ENCODE results near the gene TMEM190.
"Not testable (repeated sequence)": the region's sequence is repeated elsewhere in the genome, so short reads cannot be mapped to it uniquely, and the experiment has no call there.

TMEM190 gene

GRCh38 chr19:55391702-55392615 lies 15.3 kb downstream of the TMEM190 start:
- DNase-seq, result no peak

DNA sequence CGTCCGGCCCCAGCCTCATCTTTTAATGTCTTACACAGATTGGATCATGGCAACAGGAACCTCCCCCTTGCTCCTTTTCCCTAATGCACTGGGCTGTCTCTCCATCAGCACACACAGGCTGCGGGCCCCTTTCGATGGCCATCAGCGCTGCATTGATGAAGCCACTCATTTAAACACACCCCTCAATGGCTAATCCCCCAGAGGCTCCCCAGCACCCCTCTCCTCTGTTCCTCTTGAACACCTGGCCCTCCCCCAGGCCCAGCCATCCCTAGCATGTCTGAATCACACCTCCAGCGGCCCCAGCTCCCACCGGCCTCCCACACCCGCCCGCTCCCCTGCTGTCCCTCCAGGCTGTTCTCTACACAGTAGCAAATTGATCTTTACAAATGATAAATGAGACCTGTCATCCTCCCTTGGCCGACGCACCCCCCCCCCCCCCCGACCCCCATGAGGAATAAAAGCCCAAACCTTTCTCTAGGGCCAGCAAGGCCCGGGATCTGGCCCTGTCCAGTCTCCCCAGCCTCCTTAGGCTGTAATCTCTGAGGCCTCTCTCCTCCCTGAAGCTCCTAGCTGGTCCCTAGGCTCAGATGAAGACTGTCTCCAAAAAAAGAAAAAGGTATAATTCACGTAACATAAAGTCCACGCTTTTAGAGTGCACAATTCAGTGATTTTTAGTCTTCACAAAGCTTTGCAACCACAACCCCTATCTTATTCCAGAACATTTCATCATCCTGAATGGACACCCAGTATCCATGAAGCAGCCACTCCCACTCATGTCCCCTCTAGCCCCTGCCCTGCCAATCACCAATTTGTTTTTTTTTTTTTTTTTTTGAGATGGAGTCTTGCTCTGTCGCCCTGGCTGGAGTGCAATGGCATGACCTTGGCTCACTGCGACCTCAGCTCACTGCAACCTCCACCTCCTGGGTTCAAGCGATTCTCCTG lies 16.5 kb downstream of the TMEM190 start:
- no peak for DNase-seq

GRCh38 chr19:55398200-55398925 lies 21.7 kb downstream of the TMEM190 start:
- no peak for DNase-seq

DNA sequence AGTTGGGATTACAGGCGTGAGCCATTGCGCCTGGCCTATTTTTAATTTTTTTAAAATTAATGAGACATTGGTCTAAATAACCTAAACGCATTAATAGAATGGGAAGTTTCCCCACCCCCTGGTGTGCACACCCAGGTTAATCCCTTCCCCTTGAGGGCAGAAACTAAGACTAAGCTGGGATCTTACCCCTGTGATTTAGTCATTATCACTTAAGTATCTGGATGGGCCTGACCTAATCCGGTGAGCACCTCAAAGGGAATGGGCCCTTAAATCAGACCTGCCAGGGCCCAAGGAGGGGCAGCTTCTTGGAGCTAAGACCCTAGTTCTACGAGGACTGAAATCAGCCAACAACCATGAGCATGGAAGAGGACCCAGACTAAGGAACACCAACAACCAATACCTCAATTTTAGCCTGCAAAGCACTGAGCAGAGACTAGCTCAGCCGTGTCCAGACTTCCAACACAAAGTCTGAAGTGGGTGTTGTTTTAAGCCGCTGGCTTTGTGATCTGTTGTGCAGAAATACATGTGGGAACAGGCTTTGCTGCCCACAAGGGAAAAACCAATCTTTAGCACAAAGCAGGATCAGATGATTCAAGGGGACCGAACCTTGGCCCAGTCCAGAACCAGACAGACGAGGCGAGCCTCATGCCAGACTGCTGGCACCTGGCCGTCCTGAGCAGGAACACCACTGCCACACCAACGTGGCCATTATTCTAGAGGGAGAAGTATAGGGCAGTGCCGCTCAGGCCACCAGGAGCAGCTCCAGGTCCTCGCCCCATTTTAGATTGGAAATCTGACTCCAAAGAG lies 23.9 kb downstream of the TMEM190 start:
- DNase-seq, result no peak

GRCh38 chr19:55401390-55401789 lies 24.8 kb downstream of the TMEM190 start:
- not testable (repeated sequence) for DNase-seq

DNA sequence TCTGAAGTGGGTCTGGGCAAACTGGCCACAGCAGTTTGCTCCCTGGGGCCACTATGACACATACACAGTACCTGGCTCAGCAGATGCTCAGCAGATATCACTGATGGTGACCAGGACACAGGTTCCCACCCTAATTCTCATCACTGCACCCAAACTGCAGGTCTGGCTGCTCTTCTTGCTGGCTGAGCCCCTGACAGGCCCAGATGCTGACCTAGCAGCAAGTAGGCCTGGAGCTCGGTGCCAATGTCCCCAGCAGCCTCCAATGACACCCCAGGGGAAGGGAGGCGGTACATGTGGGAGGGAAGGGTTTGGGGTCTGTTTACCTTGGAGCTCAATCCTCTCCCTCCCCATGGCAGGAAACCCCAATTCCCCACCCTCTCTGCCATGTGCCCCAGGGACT lies 25.9 kb downstream of the TMEM190 start:
- no peak for DNase-seq

GRCh38 chr19:55405638-55406037 lies 29.0 kb downstream of the TMEM190 start:
- DNase-seq, result no peak

- DNase-seq, result no peak
Measured at GRCh38 chr19:55406091-55406825, 29.6 kb downstream of the TMEM190 start.

DNA sequence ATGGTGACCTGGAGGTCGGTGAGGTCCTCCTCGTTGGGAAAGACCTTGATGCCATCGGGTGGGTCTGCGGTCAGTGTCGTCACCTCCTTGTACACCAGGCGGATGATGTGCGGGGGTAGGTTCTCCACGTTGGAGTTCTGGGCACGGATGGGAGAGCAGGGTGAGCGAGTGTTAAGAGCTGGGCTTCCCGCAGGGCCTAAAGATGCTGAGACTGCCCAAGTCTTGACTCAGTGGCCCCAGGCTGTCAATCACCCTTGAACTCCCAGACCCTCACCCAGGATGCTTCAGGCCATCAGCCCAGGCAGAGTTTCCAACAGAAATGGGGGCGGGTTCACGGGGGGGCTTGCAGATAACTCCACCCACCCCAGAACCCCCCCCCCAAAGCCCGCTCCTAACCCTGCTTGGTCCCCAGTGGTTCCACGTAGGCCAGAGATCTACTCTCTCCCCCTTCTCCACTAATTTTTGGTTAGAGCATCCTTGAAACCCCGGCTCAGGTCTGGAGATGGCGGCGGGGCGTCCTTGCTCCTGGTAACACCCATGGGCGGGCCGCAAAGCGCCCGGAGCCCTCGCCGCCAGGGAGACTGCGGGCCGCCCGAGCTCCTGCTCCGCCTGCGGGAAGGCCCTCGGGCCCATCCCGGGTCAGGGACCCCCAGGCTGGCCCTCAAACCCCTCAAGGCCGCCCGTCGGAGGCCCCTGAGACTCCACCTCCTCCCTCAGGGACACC lies 30.4 kb downstream of the TMEM190 start:
- DNase-seq, result peak; percentile 56

- not testable (repeated sequence) for DNase-seq
Measured at GRCh38 chr19:55407550-55407799, 30.8 kb downstream of the TMEM190 start, which contains the start of gene UBE2S. Gene UBE2S, minus strand, starts transcription at chr19:55407788. Its CDS starts 199 bp downstream, at chr19:55407589.

DNA sequence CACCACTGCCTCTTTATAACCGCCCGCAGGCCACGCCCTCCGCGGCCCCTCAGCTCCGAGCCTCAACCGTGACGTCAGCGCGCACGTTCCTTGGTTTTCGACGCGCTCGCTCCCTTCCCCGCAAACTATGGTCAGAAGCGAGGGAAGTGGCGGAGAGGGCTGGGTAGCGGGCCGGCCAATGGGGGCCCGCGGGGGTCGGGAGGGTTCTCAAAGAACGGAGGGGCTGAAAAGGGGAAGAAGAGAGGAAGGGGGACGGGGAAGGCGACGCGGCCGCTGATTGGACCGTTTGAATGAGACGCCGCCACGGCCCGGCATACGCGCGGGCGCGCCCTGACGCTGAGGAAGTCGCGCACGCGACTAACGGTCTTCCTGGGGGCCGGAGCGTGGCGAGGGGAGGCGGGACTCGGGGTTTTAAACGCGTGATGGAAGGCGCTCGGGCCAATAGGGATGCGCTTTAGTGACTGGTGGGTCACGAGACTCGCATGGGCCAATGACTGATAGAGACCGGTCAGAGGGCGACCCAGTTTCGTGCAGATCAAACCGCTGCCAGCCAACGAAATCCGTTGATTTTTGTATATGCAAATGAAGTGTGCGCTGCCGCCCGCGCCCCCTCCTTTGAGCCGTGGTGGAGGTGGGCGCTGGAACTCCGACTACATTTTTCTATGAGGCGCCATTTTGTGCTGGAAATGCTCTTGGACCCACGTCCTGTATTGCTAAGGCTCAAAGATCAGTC lies 31.3 kb downstream of the TMEM190 start:
- peak; percentile 97 for DNase-seq

DNA sequence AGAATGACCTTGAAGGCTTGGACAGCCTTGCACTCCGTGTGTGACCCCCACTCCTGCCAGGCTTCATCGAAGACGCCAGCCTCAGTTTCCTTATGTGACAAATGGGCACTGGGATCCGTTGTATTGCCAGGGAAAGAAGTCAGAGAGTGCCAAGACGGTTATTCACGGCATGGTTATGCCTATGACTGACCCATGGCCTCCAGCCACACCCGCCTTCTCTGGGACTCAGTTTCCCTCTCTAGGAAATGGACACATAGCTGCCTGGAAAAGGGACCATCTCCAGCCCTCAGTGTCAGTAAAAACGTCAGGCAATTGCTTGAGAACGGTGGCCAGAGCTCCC lies 31.9 kb downstream of the TMEM190 start:
- no peak for DNase-seq

DNA sequence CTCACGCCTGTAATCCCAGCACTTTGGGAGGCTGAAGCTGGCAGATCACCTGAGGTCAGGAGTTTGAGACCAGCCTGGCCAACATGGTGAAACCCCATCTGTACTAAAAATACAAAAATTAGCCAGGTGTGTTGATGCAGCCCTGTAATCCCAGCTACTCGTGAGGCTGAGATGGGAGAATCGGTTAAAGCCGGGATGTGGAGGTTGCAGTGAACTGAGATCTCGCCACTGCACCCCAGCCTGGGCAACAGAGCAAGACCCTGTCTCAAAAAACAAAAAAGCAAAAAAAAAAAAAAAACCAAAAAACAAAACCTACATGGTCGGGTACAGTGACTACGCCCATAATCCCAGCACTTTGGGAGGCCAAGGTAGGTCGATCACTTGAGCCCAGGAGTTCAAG lies 32.6 kb downstream of the TMEM190 start:
- not testable (repeated sequence) for DNase-seq

DNA sequence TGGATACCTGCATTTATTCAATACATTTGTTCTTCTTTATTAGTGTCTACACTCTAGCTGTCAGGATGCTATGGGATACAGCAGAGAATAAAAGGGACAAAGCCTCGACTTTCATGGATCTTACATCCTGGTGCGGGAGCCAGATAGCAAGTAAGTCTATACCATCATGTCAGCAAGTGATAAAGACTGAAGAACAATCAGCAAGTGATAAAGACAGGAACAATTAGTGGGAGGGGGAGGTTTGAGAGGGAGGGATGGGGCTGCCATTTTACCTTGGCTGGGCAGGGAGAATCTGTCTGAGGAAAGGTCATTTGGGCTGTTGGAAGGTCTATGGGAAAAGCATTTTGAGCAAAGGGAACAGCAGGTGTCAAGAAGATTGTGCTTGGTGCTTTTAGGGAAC lies 33.5 kb downstream of the TMEM190 start:
- DNase-seq, result no peak

- peak; percentile 63 for DNase-seq
Measured at GRCh38 chr19:55418185-55418584, 41.6 kb downstream of the TMEM190 start.

- no peak for DNase-seq
Measured at GRCh38 chr19:55419103-55419502, 42.5 kb downstream of the TMEM190 start.

GRCh38 chr19:55419624-55420236 lies 43.1 kb downstream of the TMEM190 start:
- DNase-seq, result no peak

- DNase-seq, result not testable (repeated sequence)
Measured at GRCh38 chr19:55421281-55421680, 44.7 kb downstream of the TMEM190 start.

DNA sequence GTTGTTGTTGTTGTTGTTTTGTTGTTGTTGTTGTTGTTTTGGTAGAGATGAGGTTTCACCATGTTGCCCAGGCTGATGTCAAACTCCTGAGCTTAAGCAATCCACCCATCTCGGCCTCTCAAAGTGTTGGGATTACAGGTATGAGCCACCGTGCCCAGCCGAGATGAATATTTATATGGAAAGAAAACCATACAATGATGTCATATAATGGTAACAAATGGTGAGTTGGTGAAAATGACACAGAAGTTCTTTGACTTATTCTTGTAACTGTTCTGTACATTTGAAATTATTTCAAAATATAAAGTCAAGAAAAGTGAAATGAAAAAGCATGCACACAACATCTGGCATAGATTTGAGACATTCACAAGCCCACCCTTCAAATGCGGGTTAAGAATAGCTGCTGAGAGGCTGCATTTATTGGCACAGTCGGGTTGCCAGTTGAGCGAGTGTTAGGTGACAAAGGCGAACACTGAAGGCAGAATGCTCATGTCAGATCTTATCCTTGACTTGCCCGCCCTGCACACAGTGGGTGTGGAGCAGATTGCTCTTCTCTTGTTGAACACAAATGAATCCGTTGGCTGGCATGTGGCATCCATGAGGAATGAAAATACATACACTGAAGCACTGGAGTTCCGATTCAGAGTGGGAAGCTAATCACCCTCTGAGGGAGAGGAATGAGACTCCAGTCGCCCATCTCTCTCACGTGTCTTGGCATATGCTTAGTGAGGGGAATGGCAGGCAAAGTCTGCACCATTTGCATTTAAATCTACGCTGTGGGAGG lies 46.8 kb downstream of the TMEM190 start:
- no peak for DNase-seq

Data from stimulated activated CD4-positive, alpha-beta T cell treated with anti-CD3 and anti-CD28 coated beads, Interleukin-15, amount 100 ng/mL, for 24 hours (primary cell).